GM10248 (cell line): ENCODE measurements around the gene BOLA2B.

Experiments used
- CTCF ChIA-PET: fragments of 300-600 bp; sonication (Branson Sonifier 250); formaldehyde crosslinking; extraction: SDS; loops from one replicate; lab custom pipeline; 2021; ENCODE audit warnings: antibody characterized with exemption; lab: Yijun Ruan, JAX
- POLR2A ChIA-PET: fragments of 350-650 bp; sonication (Branson Sonifier 250); formaldehyde crosslinking; extraction: SDS; loops from one replicate; lab custom pipeline; 2020; ENCODE audit warnings: antibody characterized with exemption; lab: Yijun Ruan, JAX
- DNase-seq: peaks from one replicate; pipeline ENCODE4 v3.0.0; 2012; ENCODE audit errors: extremely low spot score
- TF ChIP-seq, protein P1 (sequence below): IDR thresholded peaks from 2 replicates; pipeline ENCODE4 v1.5.1; 2012; ENCODE audit warnings: mild to moderate bottlenecking, low read depth; ENCODE audit errors: extremely low read depth, missing control alignments, control extremely low read depth

BOLA2B gene

DNA sequence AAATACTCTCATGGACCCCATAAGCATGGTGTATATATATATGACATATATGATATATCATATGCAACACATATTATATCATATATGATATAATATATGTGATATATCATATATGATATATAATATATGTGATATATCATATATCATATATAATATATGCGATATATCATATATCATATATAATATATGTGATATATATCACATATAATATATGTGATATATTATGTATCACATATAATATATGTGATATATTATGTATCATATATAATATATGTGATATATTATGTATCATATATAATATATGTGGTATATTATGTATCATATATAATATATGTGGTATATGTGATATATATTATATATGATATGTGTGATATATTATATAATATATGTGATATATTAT, 48.5 kb downstream of the BOLA2B start:
- POLR2A ChIA-PET, result no interaction called here
- no peak for DNase-seq
- TF ChIP-seq, protein P1, sequence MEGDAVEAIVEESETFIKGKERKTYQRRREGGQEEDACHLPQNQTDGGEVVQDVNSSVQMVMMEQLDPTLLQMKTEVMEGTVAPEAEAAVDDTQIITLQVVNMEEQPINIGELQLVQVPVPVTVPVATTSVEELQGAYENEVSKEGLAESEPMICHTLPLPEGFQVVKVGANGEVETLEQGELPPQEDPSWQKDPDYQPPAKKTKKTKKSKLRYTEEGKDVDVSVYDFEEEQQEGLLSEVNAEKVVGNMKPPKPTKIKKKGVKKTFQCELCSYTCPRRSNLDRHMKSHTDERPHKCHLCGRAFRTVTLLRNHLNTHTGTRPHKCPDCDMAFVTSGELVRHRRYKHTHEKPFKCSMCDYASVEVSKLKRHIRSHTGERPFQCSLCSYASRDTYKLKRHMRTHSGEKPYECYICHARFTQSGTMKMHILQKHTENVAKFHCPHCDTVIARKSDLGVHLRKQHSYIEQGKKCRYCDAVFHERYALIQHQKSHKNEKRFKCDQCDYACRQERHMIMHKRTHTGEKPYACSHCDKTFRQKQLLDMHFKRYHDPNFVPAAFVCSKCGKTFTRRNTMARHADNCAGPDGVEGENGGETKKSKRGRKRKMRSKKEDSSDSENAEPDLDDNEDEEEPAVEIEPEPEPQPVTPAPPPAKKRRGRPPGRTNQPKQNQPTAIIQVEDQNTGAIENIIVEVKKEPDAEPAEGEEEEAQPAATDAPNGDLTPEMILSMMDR, result no peak
- CTCF ChIA-PET, result no interaction called here

DNA sequence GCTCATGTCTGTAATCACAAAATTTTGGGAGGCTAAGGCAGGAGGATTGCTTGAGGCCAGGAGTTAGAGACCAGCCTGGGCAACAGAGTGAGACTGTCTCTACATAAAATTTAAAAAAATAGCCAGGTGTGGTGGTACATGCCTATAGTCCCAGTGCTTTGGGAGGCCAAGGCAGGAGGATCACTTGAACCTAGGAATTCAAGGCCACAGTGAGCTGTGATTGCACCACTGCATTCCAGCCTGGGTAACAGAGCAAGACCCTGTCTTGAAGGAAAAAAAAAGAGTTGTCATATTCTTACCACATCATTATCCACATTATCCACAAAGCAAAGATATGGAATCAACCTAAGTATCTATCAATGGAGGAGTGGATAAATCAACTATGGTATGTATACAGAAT, 49.4 kb downstream of the BOLA2B start:
- CTCF ChIA-PET, result no interaction called here
- no peak for DNase-seq
- POLR2A ChIA-PET, result no interaction called here
- TF ChIP-seq, protein P1, result no peak

DNA sequence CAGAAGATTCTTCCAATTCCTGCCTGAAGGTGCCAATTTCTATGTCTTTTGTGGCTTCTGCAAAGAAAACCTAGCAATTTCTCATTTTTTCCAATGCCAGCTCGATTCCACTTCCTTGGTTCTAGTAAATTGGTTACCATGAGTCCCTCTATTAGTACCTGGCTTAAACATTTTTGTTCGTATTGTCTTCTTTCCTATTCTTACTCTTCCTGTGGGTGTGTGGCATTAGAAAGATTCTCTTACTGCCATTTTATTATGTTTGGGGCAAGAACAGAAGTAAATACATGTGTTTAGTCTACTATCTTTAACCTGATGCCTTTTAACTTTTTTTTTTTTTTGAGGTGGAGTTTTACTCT, 50.1 kb downstream of the BOLA2B start:
- ChIA-PET CTCF (interaction anchor here (0.6 to 1.0 kb wide), 4 partner anchors 9 to 52 kb away, joined by 3 to 5 read pairs (median 4); partner anchors contain the start of gene TBX6), POLR2A (interaction anchor here (0.5 to 0.6 kb wide), 2 partner anchors 37 to 299 kb away, joined by 4 to 5 read pairs; no protein-coding TSS in a partner anchor)
- TF ChIP-seq, protein P1, result no peak
- DNase-seq, result no peak
